Measurements from ENCODE around the gene OR5K3. TPM values are rescaled to one million over a fixed set of nuclear protein-coding genes. Genes with fewer than 3 reads are reported as not detected.

Gene OR5K3
- total RNA-seq = not detected
- polyA plus RNA-seq = not detected

GRCh38 chr3:98390366-98390765 is at the start of gene OR5K3:
Gene OR5K3, plus strand, starts transcription at chr3:98390666. Its CDS starts 0 bp downstream, at chr3:98390666.
- H3K36me3 Mint-ChIP-seq = peaks cover 0 to 4% (median 0%) of the 10 kb centered on the region in 3 donors
- H3K27ac Mint-ChIP-seq = peak within 1 kb of the TSS in 1 of 8 donors; percentile 3
- DNase-seq = no peak
- peaks cover 4 to 8% (median 7%) of the 10 kb centered on the region in 3 donors for H3K4me1 Mint-ChIP-seq
- Histone ChIP-seq H3K27ac (ENCODE audit: low read depth, low read length) (no peak within 1 kb of the TSS), H3K4me3 (ENCODE audit: low read length) (no peak within 1 kb of the TSS), H3K4me1 (ENCODE audit: insufficient read depth, low read length) (no peaks in the 10 kb centered on the region), H3K36me3 (ENCODE audit: insufficient read depth, low read length) (no peaks in the 10 kb centered on the region), H3K27me3 (ENCODE audit: insufficient read depth, low read length, poor library complexity, severe bottlenecking) (no peaks in the 10 kb centered on the region), H3K9me3 (ENCODE audit: low read length) (no peaks in the 10 kb centered on the region)
- ChIA-PET POLR2A (no interaction called here), CTCF (no interaction called here)
- H3K9me3 Mint-ChIP-seq = no peaks in the 10 kb centered on the region
- H3K27me3 Mint-ChIP-seq = peaks cover 3 to 18% of the 10 kb centered on the region in 2 donors
- H3K4me3 Mint-ChIP-seq = no peak within 1 kb of the TSS

GRCh38 chr3:98341758-98342157 is 48.7 kb upstream of the OR5K3 start:
- H3K4me1 Mint-ChIP-seq = peaks cover 4 to 6% (median 6%) of the 10 kb centered on the region in 3 donors
- H3K36me3 Mint-ChIP-seq = no peaks in the 10 kb centered on the region
- H3K27me3 Mint-ChIP-seq = peaks cover 0 to 4% of the 10 kb centered on the region in 2 donors
- Histone ChIP-seq H3K27me3 (ENCODE audit: insufficient read depth, low read length, poor library complexity, severe bottlenecking) (no peaks in the 10 kb centered on the region), H3K27ac (ENCODE audit: low read depth, low read length) (no peak overlapping the region), H3K9me3 (ENCODE audit: low read length) (no peaks in the 10 kb centered on the region), H3K4me1 (ENCODE audit: insufficient read depth, low read length) (no peaks in the 10 kb centered on the region), H3K4me3 (ENCODE audit: low read length) (no peak overlapping the region), H3K36me3 (ENCODE audit: insufficient read depth, low read length) (no peaks in the 10 kb centered on the region)
- ChIA-PET POLR2A (no interaction called here), CTCF (no interaction called here)
- no peak overlapping the region for H3K27ac Mint-ChIP-seq
- DNase-seq = no peak
- H3K9me3 Mint-ChIP-seq = no peaks in the 10 kb centered on the region
- H3K4me3 Mint-ChIP-seq = no peak overlapping the region

- ChIA-PET CTCF (interaction anchor here (1.3 to 1.7 kb wide), 2 partner anchors 15 to 229 kb away, joined by 5 read pairs; no protein-coding TSS in a partner anchor), POLR2A (no interaction called here)
- Histone ChIP-seq H3K4me1 (ENCODE audit: insufficient read depth, low read length) (no peaks in the 10 kb centered on the region), H3K27me3 (ENCODE audit: insufficient read depth, low read length, poor library complexity, severe bottlenecking) (no peaks in the 10 kb centered on the region), H3K9me3 (ENCODE audit: low read length) (no peaks in the 10 kb centered on the region), H3K27ac (ENCODE audit: low read depth, low read length) (no peak overlapping the region), H3K36me3 (ENCODE audit: insufficient read depth, low read length) (no peaks in the 10 kb centered on the region), H3K4me3 (ENCODE audit: low read length) (no peak overlapping the region)
- peak in 1 of 5 donors; percentile 16 for DNase-seq
- Mint-ChIP-seq H3K4me1 (peaks cover 4 to 6% (median 6%) of the 10 kb centered on the region in 3 donors), H3K27me3 (peaks cover 4 to 9% of the 10 kb centered on the region in 2 donors), H3K4me3 (no peak overlapping the region), H3K9me3 (no peaks in the 10 kb centered on the region), H3K36me3 (no peaks in the 10 kb centered on the region), H3K27ac (peak overlapping the region in 2 of 8 donors; percentile 5 to 48)
These were observed 46.6 kb upstream of the OR5K3 start for GRCh38 chr3:98343647-98344507.

GRCh38 chr3:98350082-98350481 is 40.4 kb upstream of the OR5K3 start:
- no peak overlapping the region for H3K4me3 ChIP-seq (ENCODE audit: low read length)
- H3K36me3 ChIP-seq (ENCODE audit: insufficient read depth, low read length) = no peaks in the 10 kb centered on the region
- Mint-ChIP-seq H3K4me1 (no peaks in the 10 kb centered on the region), H3K36me3 (no peaks in the 10 kb centered on the region), H3K4me3 (no peak overlapping the region), H3K27me3 (peaks cover 3 to 9% of the 10 kb centered on the region in 2 donors), H3K9me3 (no peaks in the 10 kb centered on the region), H3K27ac (no peak overlapping the region)
- H3K27me3 ChIP-seq (ENCODE audit: insufficient read depth, low read length, poor library complexity, severe bottlenecking) = no peaks in the 10 kb centered on the region
- no peaks in the 10 kb centered on the region for H3K9me3 ChIP-seq (ENCODE audit: low read length)
- no peak for DNase-seq
- CTCF ChIA-PET = no interaction called here
- no peak overlapping the region for H3K27ac ChIP-seq (ENCODE audit: low read depth, low read length)
- H3K4me1 ChIP-seq (ENCODE audit: insufficient read depth, low read length) = no peaks in the 10 kb centered on the region
- POLR2A ChIA-PET = no interaction called here

GRCh38 chr3:98353554-98353953 is 36.9 kb upstream of the OR5K3 start, which contains the start of gene OR5K4:
Gene OR5K4, plus strand, starts transcription at chr3:98353854. Its CDS starts 0 bp downstream, at chr3:98353854.
- CTCF ChIA-PET = no interaction called here
- no peaks in the 10 kb centered on the region for H3K36me3 ChIP-seq (ENCODE audit: insufficient read depth, low read length)
- DNase-seq = no peak
- Mint-ChIP-seq H3K27ac (no peak within 1 kb of the TSS), H3K4me3 (no peak within 1 kb of the TSS), H3K27me3 (peaks cover 5 to 11% of the 10 kb centered on the region in 2 donors), H3K4me1 (no peaks in the 10 kb centered on the region), H3K36me3 (peaks cover 1 to 6% (median 4%) of the 10 kb centered on the region in 3 donors), H3K9me3 (peaks cover 2 to 10% (median 4%) of the 10 kb centered on the region in 5 donors)
- no peak within 1 kb of the TSS for H3K27ac ChIP-seq (ENCODE audit: low read depth, low read length)
- H3K4me3 ChIP-seq (ENCODE audit: low read length) = no peak within 1 kb of the TSS
- no peaks in the 10 kb centered on the region for H3K9me3 ChIP-seq (ENCODE audit: low read length)
- POLR2A ChIA-PET = no interaction called here
- no peaks in the 10 kb centered on the region for H3K4me1 ChIP-seq (ENCODE audit: insufficient read depth, low read length)
- H3K27me3 ChIP-seq (ENCODE audit: insufficient read depth, low read length, poor library complexity, severe bottlenecking) = no peaks in the 10 kb centered on the region

- peaks cover 5 to 11% of the 10 kb centered on the region in 2 donors for H3K27me3 Mint-ChIP-seq
- Histone ChIP-seq H3K27ac (ENCODE audit: low read depth, low read length) (no peak overlapping the region), H3K36me3 (ENCODE audit: insufficient read depth, low read length) (no peaks in the 10 kb centered on the region), H3K9me3 (ENCODE audit: low read length) (peaks cover 8% of the 10 kb centered on the region), H3K4me1 (ENCODE audit: insufficient read depth, low read length) (no peaks in the 10 kb centered on the region), H3K4me3 (ENCODE audit: low read length) (no peak overlapping the region), H3K27me3 (ENCODE audit: insufficient read depth, low read length, poor library complexity, severe bottlenecking) (no peaks in the 10 kb centered on the region)
- no peak for DNase-seq
- H3K4me1 Mint-ChIP-seq = no peaks in the 10 kb centered on the region
- peaks cover 1 to 27% (median 7%) of the 10 kb centered on the region in 3 donors for H3K36me3 Mint-ChIP-seq
- CTCF ChIA-PET = no interaction called here
- no peak overlapping the region for H3K27ac Mint-ChIP-seq
- H3K9me3 Mint-ChIP-seq = peaks cover 16 to 32% (median 18%) of the 10 kb centered on the region in 5 donors
- no peak overlapping the region for H3K4me3 Mint-ChIP-seq
- POLR2A ChIA-PET = no interaction called here
These were observed 31.2 kb upstream of the OR5K3 start for GRCh38 chr3:98359250-98359649.

GRCh38 chr3:98359993-98360675 is 30.3 kb upstream of the OR5K3 start:
- H3K4me1 ChIP-seq (ENCODE audit: insufficient read depth, low read length) = no peaks in the 10 kb centered on the region
- no peak overlapping the region for H3K4me3 Mint-ChIP-seq
- no peak overlapping the region for H3K27ac ChIP-seq (ENCODE audit: low read depth, low read length)
- H3K27me3 ChIP-seq (ENCODE audit: insufficient read depth, low read length, poor library complexity, severe bottlenecking) = no peaks in the 10 kb centered on the region
- H3K4me1 Mint-ChIP-seq = no peaks in the 10 kb centered on the region
- DNase-seq = peak in 1 of 5 donors; percentile 46
- H3K27ac Mint-ChIP-seq = no peak overlapping the region
- peaks cover 5 to 11% of the 10 kb centered on the region in 2 donors for H3K27me3 Mint-ChIP-seq
- no peak overlapping the region for H3K4me3 ChIP-seq (ENCODE audit: low read length)
- H3K36me3 Mint-ChIP-seq = peaks cover 1 to 35% (median 7%) of the 10 kb centered on the region in 3 donors
- ChIA-PET POLR2A (no interaction called here), CTCF (no interaction called here)
- H3K9me3 Mint-ChIP-seq = peaks cover 16 to 36% (median 20%) of the 10 kb centered on the region in 5 donors
- no peaks in the 10 kb centered on the region for H3K36me3 ChIP-seq (ENCODE audit: insufficient read depth, low read length)
- H3K9me3 ChIP-seq (ENCODE audit: low read length) = peaks cover 8% of the 10 kb centered on the region

- Mint-ChIP-seq H3K36me3 (peaks cover 1 to 38% (median 7%) of the 10 kb centered on the region in 3 donors), H3K27me3 (peaks cover 5 to 11% of the 10 kb centered on the region in 2 donors), H3K9me3 (peaks cover 18 to 41% (median 23%) of the 10 kb centered on the region in 5 donors), H3K27ac (no peak overlapping the region), H3K4me1 (no peaks in the 10 kb centered on the region), H3K4me3 (no peak overlapping the region)
- H3K4me3 ChIP-seq (ENCODE audit: low read length) = no peak overlapping the region
- ChIA-PET POLR2A (no interaction called here), CTCF (no interaction called here)
- no peaks in the 10 kb centered on the region for H3K4me1 ChIP-seq (ENCODE audit: insufficient read depth, low read length)
- H3K36me3 ChIP-seq (ENCODE audit: insufficient read depth, low read length) = no peaks in the 10 kb centered on the region
- H3K27me3 ChIP-seq (ENCODE audit: insufficient read depth, low read length, poor library complexity, severe bottlenecking) = no peaks in the 10 kb centered on the region
- DNase-seq = no peak
- no peak overlapping the region for H3K27ac ChIP-seq (ENCODE audit: low read depth, low read length)
- H3K9me3 ChIP-seq (ENCODE audit: low read length) = peaks cover 8% of the 10 kb centered on the region
These were observed 29.8 kb upstream of the OR5K3 start for GRCh38 chr3:98360681-98361080.

All from CD8-positive, alpha-beta memory T cell (primary cell).